ENCODE measurements around the gene SAMMSON. TPM values are rescaled to one million over a fixed set of nuclear protein-coding genes. Genes with fewer than 3 reads are reported as not detected.
A peak's percentile ranks its signal among the peaks of the same experiment; 100 is the strongest.

SAMMSON gene
- total RNA-seq, 1 donor from 2014 or later, result not detected

- no peaks in the 10 kb centered on the region for H3K9me3 ChIP-seq
- H3K27ac ChIP-seq, result no peak overlapping the region
- ATAC-seq (no peak), DNase-seq (no peak)
- no peak overlapping the region for H3K4me3 ChIP-seq
- intact Hi-C loops (cut with DNase I), result no loop called here
- no peaks in the 10 kb centered on the region for H3K27me3 ChIP-seq (ENCODE audit: low read depth)
- H3K4me1 ChIP-seq, result no peaks in the 10 kb centered on the region
- H3K36me3 ChIP-seq, result no peaks in the 10 kb centered on the region
- no peak for TF ChIP-seq CTCF (IDR thresholded peaks at IDR 0.05)
Measured at GRCh38 chr3:70057426-70057825, 57.9 kb downstream of the SAMMSON start.

GRCh38 chr3:70061096-70061495 lies 61.6 kb downstream of the SAMMSON start:
- Histone ChIP-seq H3K4me1 (no peaks in the 10 kb centered on the region), H3K9me3 (no peaks in the 10 kb centered on the region), H3K27me3 (ENCODE audit: low read depth) (no peaks in the 10 kb centered on the region), H3K4me3 (no peak overlapping the region), H3K36me3 (no peaks in the 10 kb centered on the region), H3K27ac (no peak overlapping the region)
- intact Hi-C loops (cut with DNase I), result no loop called here
- no peak for DNase-seq
- no peak for ATAC-seq
- TF ChIP-seq CTCF (IDR thresholded peaks at IDR 0.05), result no peak

GRCh38 chr3:70064194-70064779 lies 64.8 kb downstream of the SAMMSON start:
- Histone ChIP-seq H3K4me1 (no peaks in the 10 kb centered on the region), H3K9me3 (no peaks in the 10 kb centered on the region), H3K27me3 (ENCODE audit: low read depth) (no peaks in the 10 kb centered on the region), H3K4me3 (no peak overlapping the region), H3K36me3 (no peaks in the 10 kb centered on the region), H3K27ac (no peak overlapping the region)
- peak in 1 of 2 donors; percentile 47 for ATAC-seq
- no peak for DNase-seq
- intact Hi-C loops (cut with DNase I), result no loop called here
- peak; percentile 66 for TF ChIP-seq CTCF (IDR thresholded peaks at IDR 0.05)

GRCh38 chr3:70065696-70066253 lies 66.2 kb downstream of the SAMMSON start:
- no peak for DNase-seq
- no peak for ATAC-seq
- H3K9me3 ChIP-seq, result no peaks in the 10 kb centered on the region
- H3K27me3 ChIP-seq (ENCODE audit: low read depth), result no peaks in the 10 kb centered on the region
- H3K4me3 ChIP-seq, result no peak overlapping the region
- H3K36me3 ChIP-seq, result no peaks in the 10 kb centered on the region
- TF ChIP-seq CTCF (IDR thresholded peaks at IDR 0.05), result no peak
- H3K4me1 ChIP-seq, result no peaks in the 10 kb centered on the region
- no peak overlapping the region for H3K27ac ChIP-seq
- intact Hi-C loops (cut with DNase I), result no loop called here

- ATAC-seq, result no peak
- H3K9me3 ChIP-seq, result no peaks in the 10 kb centered on the region
- intact Hi-C loops (cut with DNase I), result no loop called here
- TF ChIP-seq CTCF (IDR thresholded peaks at IDR 0.05), result no peak
- H3K36me3 ChIP-seq, result no peaks in the 10 kb centered on the region
- H3K4me3 ChIP-seq, result no peak overlapping the region
- DNase-seq, result no peak
- H3K27ac ChIP-seq, result no peak overlapping the region
- H3K4me1 ChIP-seq, result no peaks in the 10 kb centered on the region
- H3K27me3 ChIP-seq (ENCODE audit: low read depth), result no peaks in the 10 kb centered on the region
Measured at GRCh38 chr3:70067860-70068521, 68.5 kb downstream of the SAMMSON start.
